Neural progenitor cell (in vitro differentiated cells): ENCODE data around the gene DNAH5. TPM values are rescaled to one million over a fixed set of nuclear protein-coding genes. Genes with fewer than 3 reads are reported as not detected.
"Not testable (repeated sequence)": the region's sequence is repeated elsewhere in the genome, so short reads cannot be mapped to it uniquely, and the experiment has no call there.

Experiments used
- DNase-seq: peaks from one replicate; pipeline ENCODE4 v3.0.0-alpha.2; 2016; ENCODE audit warnings: low spot score
- H2AFZ ChIP-seq: fragments of 200-600 bp; sonication (generic); replicated peaks from 2 replicates; pipeline ENCODE4 v1.6.1; 2016; ENCODE audit warnings: antibody characterized with exemption
- H3F3A ChIP-seq: fragments of 200-600 bp; sonication (generic); 2 replicates; pipeline ENCODE4 v1.6.1; 2016; ENCODE audit warnings: antibody characterized with exemption, low read depth
- H3K27ac ChIP-seq: fragments of 200-600 bp; sonication (generic); 2 replicates; pipeline ENCODE4 v1.5.1; 2016; ENCODE audit warnings: mild to moderate bottlenecking
- H3K27me3 ChIP-seq: fragments of 200-600 bp; sonication (generic); 2 replicates; pipeline ENCODE4 v1.6.1; 2016; ENCODE audit warnings: mild to moderate bottlenecking, moderate library complexity
- H3K36me3 ChIP-seq: fragments of 200-600 bp; sonication (generic); 2 replicates; pipeline ENCODE4 v1.5.1; 2016
- H3K4me1 ChIP-seq: fragments of 200-600 bp; sonication (generic); 2 replicates; pipeline ENCODE4 v1.6.1; 2016; ENCODE audit warnings: mixed run types
- H3K4me2 ChIP-seq: fragments of 200-600 bp; sonication (generic); 2 replicates; pipeline ENCODE4 v1.6.1; 2016
- H3K4me3 ChIP-seq: fragments of 200-600 bp; sonication (generic); 2 replicates; pipeline ENCODE4 v1.5.1; 2016
- H3K79me2 ChIP-seq: fragments of 200-600 bp; sonication (generic); 2 replicates; pipeline ENCODE4 v1.6.1; 2016; ENCODE audit warnings: low read depth
- H3K9ac ChIP-seq: fragments of 200-600 bp; sonication (generic); 2 replicates; pipeline ENCODE4 v1.6.1; 2016
- H3K9me3 ChIP-seq: fragments of 200-600 bp; sonication (generic); 2 replicates; pipeline ENCODE4 v1.5.1; 2016; ENCODE audit warnings: low read depth
- H4K20me1 ChIP-seq: fragments of 200-600 bp; sonication (generic); 2 replicates; pipeline ENCODE4 v1.6.1; 2016; ENCODE audit warnings: low read depth
- H3K27ac Mint-ChIP-seq: 3 replicates; pipeline ENCODE4 v1.8.0; 2021; ENCODE audit warnings: mixed read lengths
- H3K27me3 Mint-ChIP-seq: 2 replicates; pipeline ENCODE4 v1.8.0; 2022; ENCODE audit warnings: low read depth, mild to moderate bottlenecking, inconsistent platforms, moderate library complexity, mixed read lengths; ENCODE audit not compliant: insufficient read depth
- H3K36me3 Mint-ChIP-seq: 3 replicates; pipeline ENCODE4 v1.8.0; 2021; ENCODE audit warnings: mixed read lengths
- H3K4me1 Mint-ChIP-seq: 3 replicates; pipeline ENCODE4 v1.8.0; 2021; ENCODE audit warnings: mixed read lengths
- H3K4me3 Mint-ChIP-seq: 3 replicates; pipeline ENCODE4 v1.8.0; 2021; ENCODE audit warnings: mild to moderate bottlenecking, moderate library complexity, mixed read lengths
- H3K9me3 Mint-ChIP-seq: 3 replicates; pipeline ENCODE4 v1.8.0; 2020; ENCODE audit warnings: mixed read lengths
- EZH2 ChIP-seq: fragments of 200-600 bp; sonication (generic); IDR thresholded peaks from 2 replicates; pipeline ENCODE4 v1.6.1; 2017; ENCODE audit warnings: antibody characterized with exemption, mild to moderate bottlenecking, moderate library complexity
- EZH2phosphoT487 ChIP-seq: fragments of 200-600 bp; sonication (generic); IDR thresholded peaks from 2 replicates; pipeline ENCODE4 v1.6.1; 2017; ENCODE audit warnings: antibody characterized with exemption
- total RNA-seq: library from RNA; depleted of rRNA; stranded (reverse); fragments of >200 nt; gene quantifications from 2 replicates; pipeline ENCODE4 v1.2.3, GENCODE V29; 2015; ENCODE audit warnings: low replicate concordance
- TF ChIP-seq, protein P1 (sequence below): fragments of 200-600 bp; sonication (generic); IDR thresholded peaks from 2 replicates; pipeline ENCODE4 v1.5.1; 2017; ENCODE audit warnings: antibody characterized with exemption, mild to moderate bottlenecking

The DNAH5 gene
- total RNA-seq, 1 donor from 2014 or later = 0.39 TPM

DNA sequence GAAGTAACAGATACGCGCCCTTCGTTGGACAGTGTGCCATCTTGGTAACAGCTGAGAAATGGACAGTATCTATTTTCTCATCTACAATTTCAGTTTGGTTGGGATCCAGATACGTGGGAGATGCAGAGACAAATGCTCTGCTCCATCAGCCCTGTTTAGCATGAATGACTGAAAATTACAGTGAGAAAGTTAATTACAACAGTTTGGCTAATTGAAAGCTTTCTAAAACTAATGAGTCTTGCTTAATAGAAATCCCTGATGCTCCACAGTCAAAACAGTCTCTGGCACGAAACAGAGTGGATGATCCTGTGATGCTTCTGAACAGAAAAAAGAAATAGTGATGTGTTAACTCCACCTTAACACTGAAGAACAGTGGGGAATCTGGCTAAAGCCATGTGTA is 140.2 kb downstream of the DNAH5 start:
- TF ChIP-seq, protein P1, sequence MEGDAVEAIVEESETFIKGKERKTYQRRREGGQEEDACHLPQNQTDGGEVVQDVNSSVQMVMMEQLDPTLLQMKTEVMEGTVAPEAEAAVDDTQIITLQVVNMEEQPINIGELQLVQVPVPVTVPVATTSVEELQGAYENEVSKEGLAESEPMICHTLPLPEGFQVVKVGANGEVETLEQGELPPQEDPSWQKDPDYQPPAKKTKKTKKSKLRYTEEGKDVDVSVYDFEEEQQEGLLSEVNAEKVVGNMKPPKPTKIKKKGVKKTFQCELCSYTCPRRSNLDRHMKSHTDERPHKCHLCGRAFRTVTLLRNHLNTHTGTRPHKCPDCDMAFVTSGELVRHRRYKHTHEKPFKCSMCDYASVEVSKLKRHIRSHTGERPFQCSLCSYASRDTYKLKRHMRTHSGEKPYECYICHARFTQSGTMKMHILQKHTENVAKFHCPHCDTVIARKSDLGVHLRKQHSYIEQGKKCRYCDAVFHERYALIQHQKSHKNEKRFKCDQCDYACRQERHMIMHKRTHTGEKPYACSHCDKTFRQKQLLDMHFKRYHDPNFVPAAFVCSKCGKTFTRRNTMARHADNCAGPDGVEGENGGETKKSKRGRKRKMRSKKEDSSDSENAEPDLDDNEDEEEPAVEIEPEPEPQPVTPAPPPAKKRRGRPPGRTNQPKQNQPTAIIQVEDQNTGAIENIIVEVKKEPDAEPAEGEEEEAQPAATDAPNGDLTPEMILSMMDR = no peak
- TF ChIP-seq EZH2phosphoT487 (no peak), EZH2 (no peak)
- no peaks in the 10 kb centered on the region for H3K36me3 Mint-ChIP-seq

GRCh38 chr5:13798569-13798968 is 145.9 kb downstream of the DNAH5 start:
- not testable (repeated sequence) for H3K27me3 ChIP-seq, H3K4me3 ChIP-seq, H3K9me3 ChIP-seq, H3K4me1 Mint-ChIP-seq, H3K4me3 Mint-ChIP-seq, H3K27me3 Mint-ChIP-seq, H3F3A ChIP-seq, H2AFZ ChIP-seq, H3K36me3 Mint-ChIP-seq, H3K4me1 ChIP-seq, H3K27ac ChIP-seq, H4K20me1 ChIP-seq, H3K9ac ChIP-seq, H3K4me2 ChIP-seq, H3K79me2 ChIP-seq, DNase-seq, H3K36me3 ChIP-seq, H3K27ac Mint-ChIP-seq, H3K9me3 Mint-ChIP-seq

More for the DNA sequence above, 140.2 kb downstream of the DNAH5 start:
- Histone ChIP-seq H3K27me3 (no peaks in the 10 kb centered on the region), H3K9ac (no peak overlapping the region), H2AFZ (no peak overlapping the region), H3K9me3 (no peaks in the 10 kb centered on the region), H3K79me2 (no peaks in the 10 kb centered on the region), H3K36me3 (no peaks in the 10 kb centered on the region), H3K4me2 (no peak overlapping the region), H3K4me3 (no peak overlapping the region), H3K27ac (no peak overlapping the region), H4K20me1 (no peaks in the 10 kb centered on the region), H3F3A (no peaks in the 10 kb centered on the region), H3K4me1 (no peaks in the 10 kb centered on the region)
- no peak for DNase-seq
- H3K4me3 Mint-ChIP-seq = no peak overlapping the region
- H3K27ac Mint-ChIP-seq = no peak overlapping the region
- peaks cover 4% of the 10 kb centered on the region for H3K4me1 Mint-ChIP-seq
- H3K27me3 Mint-ChIP-seq = no peaks in the 10 kb centered on the region
- H3K9me3 Mint-ChIP-seq = no peaks in the 10 kb centered on the region

- Mint-ChIP-seq H3K27ac (no peak overlapping the region), H3K4me1 (no peaks in the 10 kb centered on the region), H3K4me3 (no peak overlapping the region), H3K9me3 (no peaks in the 10 kb centered on the region), H3K27me3 (no peaks in the 10 kb centered on the region), H3K36me3 (no peaks in the 10 kb centered on the region)
- H3K36me3 ChIP-seq = no peaks in the 10 kb centered on the region
- no peaks in the 10 kb centered on the region for H3K27me3 ChIP-seq
- no peak for TF ChIP-seq EZH2
- TF ChIP-seq, protein P1 = no peak
- TF ChIP-seq EZH2phosphoT487 = no peak
- H3K4me2 ChIP-seq = no peak overlapping the region
- H3K9ac ChIP-seq = no peak overlapping the region
- no peaks in the 10 kb centered on the region for H3K4me1 ChIP-seq
- H4K20me1 ChIP-seq = no peaks in the 10 kb centered on the region
- H3K79me2 ChIP-seq = no peaks in the 10 kb centered on the region
- H3K9me3 ChIP-seq = no peaks in the 10 kb centered on the region
- no peak overlapping the region for H3K27ac ChIP-seq
- H3K4me3 ChIP-seq = no peak overlapping the region
- H2AFZ ChIP-seq = no peak overlapping the region
- no peak for DNase-seq
- no peaks in the 10 kb centered on the region for H3F3A ChIP-seq
Measured at GRCh38 chr5:13785781-13786415, 158.6 kb downstream of the DNAH5 start.

- Mint-ChIP-seq H3K27ac (no peak overlapping the region), H3K4me3 (no peak overlapping the region), H3K9me3 (no peaks in the 10 kb centered on the region), H3K27me3 (no peaks in the 10 kb centered on the region), H3K4me1 (no peaks in the 10 kb centered on the region), H3K36me3 (no peaks in the 10 kb centered on the region)
- TF ChIP-seq EZH2phosphoT487 (no peak), EZH2 (no peak)
- TF ChIP-seq, protein P1 = no peak
- H3K4me3 ChIP-seq = no peak overlapping the region
- no peaks in the 10 kb centered on the region for H3K9me3 ChIP-seq
- H3K36me3 ChIP-seq = no peaks in the 10 kb centered on the region
- no peaks in the 10 kb centered on the region for H4K20me1 ChIP-seq
- no peaks in the 10 kb centered on the region for H3F3A ChIP-seq
- no peak for DNase-seq
- H3K4me1 ChIP-seq = no peaks in the 10 kb centered on the region
- no peak overlapping the region for H3K27ac ChIP-seq
- no peaks in the 10 kb centered on the region for H3K27me3 ChIP-seq
- no peak overlapping the region for H3K9ac ChIP-seq
- no peak overlapping the region for H2AFZ ChIP-seq
- no peaks in the 10 kb centered on the region for H3K79me2 ChIP-seq
- H3K4me2 ChIP-seq = no peak overlapping the region
Measured at GRCh38 chr5:13783726-13784125, 160.8 kb downstream of the DNAH5 start.
